SK-N-MC (cell line): ENCODE results near the gene TUBA1A.

Source experiments
- EZH2 ChIP-seq: fragments of 200-600 bp; sonication (generic); IDR thresholded peaks from one replicate; pipeline ENCODE4 v1.6.1; 2017; ENCODE audit warnings: antibody characterized with exemption
- POLR2AphosphoS5 ChIP-seq: IDR thresholded peaks from 2 replicates; pipeline ENCODE4 v1.6.1; 2012; ENCODE audit warnings: mild to moderate bottlenecking, low read depth, low read length, borderline replicate concordance

GRCh38 chr12:49232940-49233841 is 44.3 kb upstream of the TUBA1A start:
- TF ChIP-seq EZH2 = no peak
- TF ChIP-seq POLR2AphosphoS5 = no peak
